ENCODE measurements around the gene PROSER3. TPM values are rescaled to one million over a fixed set of nuclear protein-coding genes. Genes with fewer than 3 reads are reported as not detected.

The PROSER3 gene
- total and polyA plus RNA-seq, 2 donors (not counting 1 experiment from before 2014, with no cell fraction given) = 3.8 to 8.1 TPM

GRCh38 chr19:35751839-35752745 lies 5.9 kb upstream of the PROSER3 start:
- Histone ChIP-seq H3K79me2 (ENCODE audit: control insufficient read depth, insufficient read depth, low read length) (peaks cover 21% of the 10 kb centered on the region), H3K27me3 (ENCODE audit: control insufficient read depth, insufficient read depth, low read length) (no peaks in the 10 kb centered on the region), H3K4me1 (ENCODE audit: control insufficient read depth, extremely low read depth, insufficient read depth, low read length) (peaks cover 12% of the 10 kb centered on the region), H3K9me3 (ENCODE audit: control insufficient read depth, insufficient read depth, low read depth, low read length) (no peaks in the 10 kb centered on the region), H3K4me2 (ENCODE audit: extremely low read depth, insufficient read depth, low read length) (no peak overlapping the region), H4K20me1 (ENCODE audit: control insufficient read depth, extremely low read depth, insufficient read depth, low read length) (no peaks in the 10 kb centered on the region), H3K36me3 (ENCODE audit: control insufficient read depth, insufficient read depth, low read length) (peaks cover 21% of the 10 kb centered on the region), H3K4me3 (replicated peaks in 1 of 4; ENCODE audit: control extremely low read depth in 1 of 4, insufficient read depth in 1 of 4, low read depth in 3 of 4, low read length in 4 of 4) (no peak overlapping the region), H2AFZ (ENCODE audit: low read length) (no peak overlapping the region), H3K9ac (ENCODE audit: insufficient read depth, low read length) (no peak overlapping the region), H3K27ac (ENCODE audit: insufficient read depth, low read length) (no peak overlapping the region)
- TF ChIP-seq EZH2 (IDR thresholded peaks at IDR 0.05; ENCODE audit: low read length, missing control alignments) (no peak), CTCF (conservative IDR thresholded peaks at IDR 0.05 in 1 of 2, IDR thresholded peaks at IDR 0.05 in 1 of 2; ENCODE audit: low read depth in 1 of 2, low read length in 2 of 2) (no peak)
- no peak for DNase-seq (ENCODE audit: low read depth in 2 of 2)

DNA sequence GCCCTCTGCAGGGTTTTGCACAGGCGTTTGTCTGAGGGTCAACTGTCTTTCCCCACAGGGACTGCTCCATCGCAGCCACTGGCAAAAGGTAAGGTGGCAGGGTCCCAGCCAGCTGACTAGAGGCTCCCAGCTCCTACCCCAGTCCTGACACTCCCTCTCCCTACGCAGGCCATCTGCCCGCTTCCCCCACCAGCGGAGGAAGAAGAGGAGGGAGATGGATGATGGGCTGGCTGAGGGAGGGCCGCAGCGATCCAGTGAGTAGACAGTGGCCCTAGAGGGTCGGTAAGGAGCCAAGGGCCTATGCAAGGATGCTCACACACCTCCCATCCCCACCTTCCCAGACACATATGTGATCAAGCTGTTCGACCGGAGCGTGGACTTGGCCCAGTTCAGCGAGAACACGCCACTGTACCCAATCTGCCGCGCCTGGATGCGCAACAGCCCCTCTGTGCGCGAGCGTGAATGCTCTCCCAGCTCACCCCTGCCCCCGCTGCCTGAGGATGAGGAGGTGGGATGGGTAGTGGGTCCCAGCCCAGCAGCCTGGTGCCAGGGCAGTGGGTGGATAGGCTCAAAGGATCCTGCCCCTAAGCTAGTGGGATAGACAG lies 5.1 kb upstream of the PROSER3 start:
- H2AFZ ChIP-seq (ENCODE audit: low read length) = no peak overlapping the region
- peak in 1 of 2 donors; percentile 29 for DNase-seq (ENCODE audit: low read depth in 2 of 2)
- H3K36me3 ChIP-seq (ENCODE audit: control insufficient read depth, insufficient read depth, low read length) = peaks cover 21% of the 10 kb centered on the region
- H3K27ac ChIP-seq (ENCODE audit: insufficient read depth, low read length) = no peak overlapping the region
- no peaks in the 10 kb centered on the region for H3K27me3 ChIP-seq (ENCODE audit: control insufficient read depth, insufficient read depth, low read length)
- no peak overlapping the region for H3K9ac ChIP-seq (ENCODE audit: insufficient read depth, low read length)
- TF ChIP-seq CTCF (conservative IDR thresholded peaks at IDR 0.05 in 1 of 2, IDR thresholded peaks at IDR 0.05 in 1 of 2; ENCODE audit: low read depth in 1 of 2, low read length in 2 of 2) = no peak
- TF ChIP-seq EZH2 (IDR thresholded peaks at IDR 0.05; ENCODE audit: low read length, missing control alignments) = no peak
- peaks cover 13% of the 10 kb centered on the region for H3K4me1 ChIP-seq (ENCODE audit: control insufficient read depth, extremely low read depth, insufficient read depth, low read length)
- no peak overlapping the region for H3K4me2 ChIP-seq (ENCODE audit: extremely low read depth, insufficient read depth, low read length)
- no peak overlapping the region for H3K4me3 ChIP-seq (replicated peaks in 1 of 4; ENCODE audit: control extremely low read depth in 1 of 4, insufficient read depth in 1 of 4, low read depth in 3 of 4, low read length in 4 of 4)
- peaks cover 21% of the 10 kb centered on the region for H3K79me2 ChIP-seq (ENCODE audit: control insufficient read depth, insufficient read depth, low read length)
- no peaks in the 10 kb centered on the region for H4K20me1 ChIP-seq (ENCODE audit: control insufficient read depth, extremely low read depth, insufficient read depth, low read length)
- H3K9me3 ChIP-seq (ENCODE audit: control insufficient read depth, insufficient read depth, low read depth, low read length) = no peaks in the 10 kb centered on the region

GRCh38 chr19:35753634-35754369 lies 4.2 kb upstream of the PROSER3 start:
- Histone ChIP-seq H3K4me1 (ENCODE audit: control insufficient read depth, extremely low read depth, insufficient read depth, low read length) (peaks cover 13% of the 10 kb centered on the region), H4K20me1 (ENCODE audit: control insufficient read depth, extremely low read depth, insufficient read depth, low read length) (no peaks in the 10 kb centered on the region), H3K9me3 (ENCODE audit: control insufficient read depth, insufficient read depth, low read depth, low read length) (no peaks in the 10 kb centered on the region), H3K27me3 (ENCODE audit: control insufficient read depth, insufficient read depth, low read length) (no peaks in the 10 kb centered on the region), H3K79me2 (ENCODE audit: control insufficient read depth, insufficient read depth, low read length) (peaks cover 20% of the 10 kb centered on the region), H2AFZ (ENCODE audit: low read length) (no peak overlapping the region), H3K4me3 (replicated peaks in 1 of 4; ENCODE audit: control extremely low read depth in 1 of 4, insufficient read depth in 1 of 4, low read depth in 3 of 4, low read length in 4 of 4) (no peak overlapping the region), H3K9ac (ENCODE audit: insufficient read depth, low read length) (no peak overlapping the region), H3K36me3 (ENCODE audit: control insufficient read depth, insufficient read depth, low read length) (peaks cover 21% of the 10 kb centered on the region), H3K27ac (ENCODE audit: insufficient read depth, low read length) (no peak overlapping the region), H3K4me2 (ENCODE audit: extremely low read depth, insufficient read depth, low read length) (no peak overlapping the region)
- no peak for TF ChIP-seq EZH2 (IDR thresholded peaks at IDR 0.05; ENCODE audit: low read length, missing control alignments)
- TF ChIP-seq CTCF (conservative IDR thresholded peaks at IDR 0.05 in 1 of 2, IDR thresholded peaks at IDR 0.05 in 1 of 2; ENCODE audit: low read depth in 1 of 2, low read length in 2 of 2) = no peak
- DNase-seq (ENCODE audit: low read depth in 2 of 2) = peak in 1 of 2 donors; percentile 34
